GM12878 (cell line): ENCODE measurements around the gene SRC. TPM values are rescaled to one million over a fixed set of nuclear protein-coding genes. Genes with fewer than 3 reads are reported as not detected.

Experiments used
- ATAC-seq: fragments of 200-7000 bp; cut with Tn5 transposase; 3 replicates; pipeline ENCODE4 v1.9.1; 2020; ENCODE audit warnings: mild to moderate bottlenecking, moderate library complexity
- BruUV-seq: library from RNA; stranded (reverse); fragments of 400-500 nt; replicated peaks from 2 replicates; lab custom pipeline; 2021; lab: Mats Ljungman, UMichigan
- CTCF ChIA-PET: fragments of 300-600 bp; sonication (Branson Sonifier 250); formaldehyde crosslinking; extraction: SDS; loops from one replicate; lab custom pipeline; 2021; ENCODE audit warnings: inconsistent platforms; lab: Yijun Ruan, JAX
- POLR2A ChIA-PET: fragments of 350-600 bp; formaldehyde crosslinking; extraction: SDS; loops from one replicate; lab custom pipeline; 2021; ENCODE audit warnings: inconsistent platforms; lab: Charles Lee
- RAD21 ChIA-PET: fragments of 300-600 bp; sonication (Branson Sonifier 250); formaldehyde crosslinking; loops from one replicate; lab custom pipeline; 2023; ENCODE audit warnings: antibody characterized with exemption; ENCODE audit not compliant: unreplicated experiment; lab: Charles Lee
- SMC1A ChIA-PET: fragments of 300-600 bp; sonication (Branson Sonifier 250); formaldehyde crosslinking; loops from one replicate; lab custom pipeline; 2023; ENCODE audit not compliant: unreplicated experiment, uncharacterized antibody; lab: Charles Lee
- DNase-seq: peaks from one replicate; pipeline ENCODE4 v3.0.0-alpha.2; 2011; ENCODE audit warnings: low read depth, low spot score
- FAIRE-seq: peaks from 3 replicates; lab custom pipeline; 2011; peaks lifted over from hg19 to GRCh38; lab: Jason Lieb, UNC
- H2AFZ ChIP-seq: 2 replicates; pipeline ENCODE4 v1.6.0; 2011; ENCODE audit warnings: low read depth, low read length, control low read depth; ENCODE audit not compliant: control insufficient read depth
- H3K27ac ChIP-seq: 2 replicates; pipeline ENCODE4 v1.5.1; 2011; ENCODE audit warnings: control low read depth; ENCODE audit not compliant: control insufficient read depth, insufficient read depth
- H3K27me3 ChIP-seq, 2 experiments: replicated peaks in 1 of 2; 2 replicates each; pipeline versions ENCODE4 v1.6.0 to v1.6.1; 2011; ENCODE audit warnings: low read length in 1 of 2; ENCODE audit not compliant: control insufficient read depth in 2 of 2, insufficient read depth in 2 of 2
- H3K36me3 ChIP-seq, 2 experiments: 2 replicates each; pipeline ENCODE4 v1.5.1; 2011; ENCODE audit warnings: low read length in 1 of 2; ENCODE audit not compliant: control insufficient read depth in 2 of 2, insufficient read depth in 2 of 2
- H3K4me1 ChIP-seq: 2 replicates; pipeline ENCODE4 v1.6.1; 2011; ENCODE audit warnings: mild to moderate bottlenecking, low read length, moderate library complexity, mixed read lengths; ENCODE audit not compliant: control insufficient read depth, insufficient read depth
- H3K4me2 ChIP-seq: 2 replicates; pipeline ENCODE4 v1.6.0; 2011; ENCODE audit warnings: control low read depth; ENCODE audit not compliant: control insufficient read depth, insufficient read depth
- H3K4me3 ChIP-seq: fragments of 200-600 bp; sonication (generic); 2 replicates; pipeline ENCODE4 v1.5.1; 2016
- H3K79me2 ChIP-seq: 2 replicates; pipeline ENCODE4 v1.6.0; 2011; ENCODE audit warnings: low read length; ENCODE audit not compliant: control insufficient read depth, insufficient read depth
- H3K9ac ChIP-seq: 2 replicates; pipeline ENCODE4 v1.8.0; 2011; ENCODE audit warnings: low read length, control low read depth, mixed read lengths; ENCODE audit not compliant: control insufficient read depth, insufficient read depth
- H3K9me3 ChIP-seq: replicated peaks from 3 replicates; pipeline ENCODE4 v1.5.1; 2011; ENCODE audit warnings: mild to moderate bottlenecking, low read length; ENCODE audit not compliant: control insufficient read depth, insufficient read depth
- H4K20me1 ChIP-seq: 2 replicates; pipeline ENCODE4 v1.6.0; 2011; ENCODE audit not compliant: control insufficient read depth, insufficient read depth
- CEBPB ChIP-seq, 2 experiments: fragments of 150-350 bp in 1 of 2; IDR thresholded peaks; 2 replicates each; pipeline ENCODE4 v1.6.1; 2012 to 2014; ENCODE audit warnings: low read depth in 2 of 2, low read length in 2 of 2, borderline replicate concordance in 1 of 2, inconsistent platforms in 1 of 2
- CREB1 ChIP-seq: IDR thresholded peaks from 2 replicates; pipeline ENCODE4 v1.6.1; 2012; ENCODE audit warnings: low read depth, mild to moderate bottlenecking, inconsistent platforms
- EED ChIP-seq: sonication (generic); IDR thresholded peaks from 2 replicates; pipeline ENCODE4 v1.6.1; 2016; ENCODE audit warnings: antibody characterized with exemption, low read depth
- MEF2A ChIP-seq: IDR thresholded peaks from 2 replicates; pipeline ENCODE4 v1.6.1; 2011; ENCODE audit warnings: low read depth, mild to moderate bottlenecking, low read length, moderate library complexity; ENCODE audit not compliant: insufficient read depth
- RAD21 ChIP-seq: IDR thresholded peaks from 2 replicates; pipeline ENCODE4 v1.6.1; 2011; ENCODE audit warnings: mild to moderate bottlenecking, low read depth, low read length, moderate library complexity; ENCODE audit not compliant: insufficient read depth
- SPI1 ChIP-seq: IDR thresholded peaks from 2 replicates; pipeline ENCODE4 v1.6.1; 2011; ENCODE audit warnings: low read depth, mild to moderate bottlenecking, low read length, moderate library complexity, borderline replicate concordance; ENCODE audit not compliant: insufficient read depth
- WGBS: methylation state at CpG from one replicate; pipeline ENCODE4 v1.1.6; 2016; ENCODE audit warnings: low lambda C conversion rate; ENCODE audit not compliant: insufficient replicate concordance, insufficient coverage; ENCODE audit errors: missing lambda C conversion rate; 5-methylcytosine and 5-hydroxymethylcytosine counted together
- in situ Hi-C: fragments of 300-500 bp; cut with MboI; formaldehyde crosslinking; loops from 9 replicates; pipeline ENCODE4 v1.14.3; 2018; ENCODE audit warnings: mixed read lengths
- intact Hi-C: fragments of 100-400 bp; cut with micrococcal nuclease; formaldehyde crosslinking; loops from one replicate; pipeline ENCODE4 v1.14.2; 2022; ENCODE audit not compliant: unreplicated experiment
- polyA plus RNA-seq, 11 experiments: library from polyadenylated mRNA; depleted of rRNA in 4 of 11; unstranded in 6 of 11; stranded (reverse) in 5 of 11; fragments of >200 nt; fragmentation: Nextera tagmentation in 4 of 11; fragmentation: Illumina TruSeq in 1 of 11; extraction: Ambion mirVana in 4 of 11; extraction: Trizol in 1 of 11; gene quantifications; 1 replicate in 1 of 11; 2 replicates in 10 of 11; pipeline versions ENCODE4 v1.2.1 to v1.2.3, GENCODE V29; 2011 to 2016; ENCODE audit warnings: inconsistent platforms in 2 of 11, missing spikeins in 2 of 11, low read depth in 1 of 11
- total RNA-seq, 4 experiments: library from RNA; depleted of rRNA in 3 of 4; stranded (reverse); fragments of >200 nt in 3 of 4; fragmentation: Illumina TruSeq in 1 of 4; extraction: Trizol in 1 of 4; gene quantifications; 2 replicates each; pipeline versions ENCODE4 v1.2.1 to v1.2.3, GENCODE V29; 2013 to 2021
- TF ChIP-seq, protein P1 (sequence below): fragments of 450-650 bp; IDR thresholded peaks from 2 replicates; pipeline ENCODE4 v1.6.1; 2016; ENCODE audit warnings: mild to moderate bottlenecking, moderate library complexity, borderline replicate concordance
- TF ChIP-seq, protein P2 (sequence below): IDR thresholded peaks from 2 replicates; pipeline ENCODE4 v1.6.1; 2012; ENCODE audit warnings: low read length, inconsistent platforms

SRC gene
- total and polyA plus RNA-seq, 10 of the 15 experiments (the other 5 are each of a cell fraction or from before 2014, with no cell fraction given): 0.60 to 71.3 (median 27.2) TPM

DNA sequence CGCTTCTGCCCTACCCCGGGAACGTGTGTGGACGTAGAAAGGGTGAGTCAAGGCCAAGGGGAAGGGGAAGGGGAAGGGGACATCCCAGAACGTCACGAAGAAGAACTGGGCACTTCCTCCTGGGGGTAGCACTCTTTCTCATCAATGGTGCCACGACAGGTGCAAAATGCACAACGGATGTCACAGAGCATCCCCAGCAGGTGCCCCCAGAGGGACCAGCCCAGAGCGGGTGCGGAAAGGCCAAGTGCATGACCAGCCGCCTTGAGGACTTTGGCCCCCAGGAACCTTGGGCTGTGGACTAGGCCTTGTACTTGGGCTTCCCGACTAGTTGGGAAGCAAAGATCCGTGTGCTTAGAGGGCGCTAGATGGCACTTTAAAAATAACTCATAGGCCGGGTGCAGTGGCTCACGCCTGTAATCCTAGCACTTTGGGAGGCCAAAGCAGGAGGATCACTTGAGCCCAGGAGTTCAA is 12.1 kb upstream of the SRC start:
- no TSS peak for BruUV-seq
- H3K4me1 ChIP-seq: peaks cover 38% of the 10 kb centered on the region
- no peak for FAIRE-seq
- ChIA-PET SMC1A (interaction anchor here (1.9 kb wide), 1 partner anchor 44 kb away, joined by 5 read pairs; the partner anchor contains the start of gene MANBAL), CTCF (interaction anchor here (1.2 to 3.4 kb wide), 2 partner anchors 11 to 201 kb away, joined by 3 to 13 read pairs; partner anchors contain the start of gene SRC), RAD21 (interaction anchor here (2.1 to 3.9 kb wide), 2 partner anchors 12 to 18 kb away, joined by 14 to 38 read pairs; partner anchors contain the start of gene SRC), POLR2A (no interaction called here)
- H3K79me2 ChIP-seq: no peaks in the 10 kb centered on the region
- H4K20me1 ChIP-seq: no peaks in the 10 kb centered on the region
- no peak overlapping the region for H3K4me2 ChIP-seq
- H3K27me3 ChIP-seq: no peaks in the 10 kb centered on the region
- no peak for DNase-seq
- intact Hi-C loops: no loop called here
- no peak overlapping the region for H3K27ac ChIP-seq
- peak overlapping the region; percentile 23; the same call in 1 of the 2 replicates for H2AFZ ChIP-seq
- no peaks in the 10 kb centered on the region for H3K36me3 ChIP-seq
- no peak for ATAC-seq
- H3K9me3 ChIP-seq: no peaks in the 10 kb centered on the region
- H3K4me3 ChIP-seq: no peak overlapping the region
- WGBS: 49% methylated on average over 16 of the region's 16 CpGs
- no peak overlapping the region for H3K9ac ChIP-seq
- TF ChIP-seq, protein P1, sequence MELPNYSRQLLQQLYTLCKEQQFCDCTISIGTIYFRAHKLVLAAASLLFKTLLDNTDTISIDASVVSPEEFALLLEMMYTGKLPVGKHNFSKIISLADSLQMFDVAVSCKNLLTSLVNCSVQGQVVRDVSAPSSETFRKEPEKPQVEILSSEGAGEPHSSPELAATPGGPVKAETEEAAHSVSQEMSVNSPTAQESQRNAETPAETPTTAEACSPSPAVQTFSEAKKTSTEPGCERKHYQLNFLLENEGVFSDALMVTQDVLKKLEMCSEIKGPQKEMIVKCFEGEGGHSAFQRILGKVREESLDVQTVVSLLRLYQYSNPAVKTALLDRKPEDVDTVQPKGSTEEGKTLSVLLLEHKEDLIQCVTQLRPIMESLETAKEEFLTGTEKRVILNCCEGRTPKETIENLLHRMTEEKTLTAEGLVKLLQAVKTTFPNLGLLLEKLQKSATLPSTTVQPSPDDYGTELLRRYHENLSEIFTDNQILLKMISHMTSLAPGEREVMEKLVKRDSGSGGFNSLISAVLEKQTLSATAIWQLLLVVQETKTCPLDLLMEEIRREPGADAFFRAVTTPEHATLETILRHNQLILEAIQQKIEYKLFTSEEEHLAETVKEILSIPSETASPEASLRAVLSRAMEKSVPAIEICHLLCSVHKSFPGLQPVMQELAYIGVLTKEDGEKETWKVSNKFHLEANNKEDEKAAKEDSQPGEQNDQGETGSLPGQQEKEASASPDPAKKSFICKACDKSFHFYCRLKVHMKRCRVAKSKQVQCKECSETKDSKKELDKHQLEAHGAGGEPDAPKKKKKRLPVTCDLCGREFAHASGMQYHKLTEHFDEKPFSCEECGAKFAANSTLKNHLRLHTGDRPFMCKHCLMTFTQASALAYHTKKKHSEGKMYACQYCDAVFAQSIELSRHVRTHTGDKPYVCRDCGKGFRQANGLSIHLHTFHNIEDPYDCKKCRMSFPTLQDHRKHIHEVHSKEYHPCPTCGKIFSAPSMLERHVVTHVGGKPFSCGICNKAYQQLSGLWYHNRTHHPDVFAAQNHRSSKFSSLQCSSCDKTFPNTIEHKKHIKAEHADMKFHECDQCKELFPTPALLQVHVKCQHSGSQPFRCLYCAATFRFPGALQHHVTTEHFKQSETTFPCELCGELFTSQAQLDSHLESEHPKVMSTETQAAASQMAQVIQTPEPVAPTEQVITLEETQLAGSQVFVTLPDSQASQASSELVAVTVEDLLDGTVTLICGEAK: no peak
- TF ChIP-seq CREB1 (no peak), SPI1 (peak; percentile 50; the same call in 1 of the 2 replicates), RAD21 (no peak), MEF2A (no peak), EED (no peak), CEBPB (IDR thresholded peaks at IDR 0.05; ENCODE audit: borderline replicate concordance in 1 of 2, low read depth in 2 of 2, low read length in 2 of 2) (no peak)
- TF ChIP-seq, protein P2, sequence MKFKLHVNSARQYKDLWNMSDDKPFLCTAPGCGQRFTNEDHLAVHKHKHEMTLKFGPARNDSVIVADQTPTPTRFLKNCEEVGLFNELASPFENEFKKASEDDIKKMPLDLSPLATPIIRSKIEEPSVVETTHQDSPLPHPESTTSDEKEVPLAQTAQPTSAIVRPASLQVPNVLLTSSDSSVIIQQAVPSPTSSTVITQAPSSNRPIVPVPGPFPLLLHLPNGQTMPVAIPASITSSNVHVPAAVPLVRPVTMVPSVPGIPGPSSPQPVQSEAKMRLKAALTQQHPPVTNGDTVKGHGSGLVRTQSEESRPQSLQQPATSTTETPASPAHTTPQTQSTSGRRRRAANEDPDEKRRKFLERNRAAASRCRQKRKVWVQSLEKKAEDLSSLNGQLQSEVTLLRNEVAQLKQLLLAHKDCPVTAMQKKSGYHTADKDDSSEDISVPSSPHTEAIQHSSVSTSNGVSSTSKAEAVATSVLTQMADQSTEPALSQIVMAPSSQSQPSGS: no peak
- in situ Hi-C loops: no loop called here
